ENCODE measurements around the gene WNK1.
"Not testable (repeated sequence)": the region's sequence is repeated elsewhere in the genome, so short reads cannot be mapped to it uniquely, and the experiment has no call there.

WNK1 gene

GRCh38 chr12:849733-850437, 97.5 kb downstream of the WNK1 start:
- DNase-seq; intact Hi-C loops (cut with DNase I): not testable (repeated sequence)

GRCh38 chr12:851343-851742, 99.0 kb downstream of the WNK1 start:
- intact Hi-C loops (cut with DNase I): no loop called here
- no peak for DNase-seq

- intact Hi-C loops (cut with DNase I): no loop called here
- DNase-seq: no peak
These were observed 99.5 kb downstream of the WNK1 start for GRCh38 chr12:851913-852312.

GRCh38 chr12:852864-853263, 100.5 kb downstream of the WNK1 start:
- no peak for DNase-seq
- intact Hi-C loops (cut with DNase I): no loop called here

- intact Hi-C loops (cut with DNase I): no loop called here
- DNase-seq: peak in 6 of 10 donors; percentile 16 to 59 (median 28)
These were observed 105.2 kb downstream of the WNK1 start for GRCh38 chr12:857611-858010.

GRCh38 chr12:862303-862911, 110.0 kb downstream of the WNK1 start:
- DNase-seq: no peak
- intact Hi-C loops (cut with DNase I): no loop called here

- no peak for DNase-seq
- intact Hi-C loops (cut with DNase I): no loop called here
These were observed 110.9 kb downstream of the WNK1 start for GRCh38 chr12:863285-863684.

GRCh38 chr12:865614-866013, 113.2 kb downstream of the WNK1 start:
- intact Hi-C loops (cut with DNase I): no loop called here
- DNase-seq: no peak

- intact Hi-C loops (cut with DNase I): no loop called here
- no peak for DNase-seq
These were observed 115.5 kb downstream of the WNK1 start for GRCh38 chr12:867905-868304.

GRCh38 chr12:868722-869121, 116.3 kb downstream of the WNK1 start:
- intact Hi-C loops (cut with DNase I): no loop called here
- no peak for DNase-seq

- intact Hi-C loops (cut with DNase I): no loop called here
- no peak for DNase-seq
These were observed 118.0 kb downstream of the WNK1 start for GRCh38 chr12:870378-870777.

- no peak for DNase-seq
- intact Hi-C loops (cut with DNase I): no loop called here
These were observed 121.6 kb downstream of the WNK1 start for GRCh38 chr12:873954-874353.

- intact Hi-C loops (cut with DNase I): no loop called here
- no peak for DNase-seq
These were observed 127.3 kb downstream of the WNK1 start for GRCh38 chr12:879641-880040.

GRCh38 chr12:880656-881055, 128.3 kb downstream of the WNK1 start:
- intact Hi-C loops (cut with DNase I): no loop called here
- DNase-seq: no peak

- intact Hi-C loops (cut with DNase I): no loop called here
- no peak for DNase-seq
These were observed 132.5 kb downstream of the WNK1 start for GRCh38 chr12:884746-885414.

- intact Hi-C loops (cut with DNase I): no loop called here
- DNase-seq: no peak
These were observed 133.3 kb downstream of the WNK1 start for GRCh38 chr12:885701-886100.

GRCh38 chr12:886206-886605, 133.8 kb downstream of the WNK1 start:
- intact Hi-C loops (cut with DNase I): no loop called here

GRCh38 chr12:894226-894625, 141.8 kb downstream of the WNK1 start:
- intact Hi-C loops (cut with DNase I): no loop called here
- DNase-seq: no peak

More at GRCh38 chr12:886206-886605, 133.8 kb downstream of the WNK1 start:
- no peak for DNase-seq

- intact Hi-C loops (cut with DNase I): no loop called here
- DNase-seq: no peak
These were observed 143.7 kb downstream of the WNK1 start for GRCh38 chr12:896031-896430.

- intact Hi-C loops (cut with DNase I): no loop called here
- DNase-seq: no peak
These were observed 145.0 kb downstream of the WNK1 start for GRCh38 chr12:897386-897785.

GRCh38 chr12:902581-902980, 150.2 kb downstream of the WNK1 start:
- intact Hi-C loops (cut with DNase I): no loop called here
- no peak for DNase-seq

GRCh38 chr12:903055-903454, 150.7 kb downstream of the WNK1 start:
- DNase-seq: no peak

More at GRCh38 chr12:903055-903454, 150.7 kb downstream of the WNK1 start:
- intact Hi-C loops (cut with DNase I): no loop called here

Data from posterior cingulate gyrus (tissue), 11 donors.